KMS-11 (cell line): ENCODE data around the gene PLEKHD1.

ENCODE experiments used
- H2AFZ ChIP-seq: fragments of 200-600 bp; sonication (generic); 2 replicates; pipeline ENCODE4 v1.6.1; 2016; ENCODE audit warnings: antibody characterized with exemption, mixed run types, low read depth
- H3K27ac ChIP-seq: fragments of 200-600 bp; sonication (generic); 2 replicates; pipeline ENCODE4 v1.6.1; 2016; ENCODE audit warnings: mild to moderate bottlenecking, mixed run types
- H3K27me3 ChIP-seq: fragments of 200-600 bp; sonication (generic); 2 replicates; pipeline ENCODE4 v1.6.1; 2017; ENCODE audit warnings: mild to moderate bottlenecking, low read depth, mixed run types, moderate library complexity; ENCODE audit not compliant: insufficient read depth
- H3K36me3 ChIP-seq: fragments of 200-600 bp; sonication (generic); 2 replicates; pipeline ENCODE4 v1.6.1; 2017; ENCODE audit warnings: mild to moderate bottlenecking, mixed run types; ENCODE audit not compliant: insufficient read depth
- H3K4me1 ChIP-seq: fragments of 200-600 bp; sonication (generic); 2 replicates; pipeline ENCODE4 v1.6.1; 2016; ENCODE audit warnings: mild to moderate bottlenecking, low read depth, mixed run types; ENCODE audit not compliant: poor library complexity, severe bottlenecking
- H3K4me2 ChIP-seq: fragments of 200-600 bp; sonication (generic); 2 replicates; pipeline ENCODE4 v1.7.0; 2016; ENCODE audit warnings: mild to moderate bottlenecking, mixed run types
- H3K4me3 ChIP-seq: fragments of 200-600 bp; sonication (generic); IDR thresholded peaks from 2 replicates; pipeline ENCODE4 v1.6.1; 2017; ENCODE audit warnings: low read depth, low read length, mixed read lengths; ENCODE audit not compliant: insufficient read depth
- H3K79me2 ChIP-seq: fragments of 200-600 bp; sonication (generic); 2 replicates; pipeline ENCODE4 v1.6.1; 2016; ENCODE audit warnings: low read depth, mixed run types; ENCODE audit not compliant: insufficient read depth
- H3K9ac ChIP-seq: fragments of 200-600 bp; sonication (generic); 2 replicates; pipeline ENCODE4 v1.6.1; 2016; ENCODE audit warnings: mild to moderate bottlenecking, mixed run types
- H4K20me1 ChIP-seq: fragments of 200-600 bp; sonication (generic); 2 replicates; pipeline ENCODE4 v1.6.1; 2016; ENCODE audit warnings: mild to moderate bottlenecking, mixed run types; ENCODE audit not compliant: insufficient read depth
- TF ChIP-seq, protein P1 (sequence below): fragments of 200-600 bp; sonication (generic); conservative IDR thresholded peaks from 2 replicates; pipeline ENCODE4 v1.6.1; 2017; ENCODE audit warnings: low read depth, mild to moderate bottlenecking, antibody characterized with exemption, low read length, moderate library complexity, mixed read lengths

PLEKHD1 gene

DNA sequence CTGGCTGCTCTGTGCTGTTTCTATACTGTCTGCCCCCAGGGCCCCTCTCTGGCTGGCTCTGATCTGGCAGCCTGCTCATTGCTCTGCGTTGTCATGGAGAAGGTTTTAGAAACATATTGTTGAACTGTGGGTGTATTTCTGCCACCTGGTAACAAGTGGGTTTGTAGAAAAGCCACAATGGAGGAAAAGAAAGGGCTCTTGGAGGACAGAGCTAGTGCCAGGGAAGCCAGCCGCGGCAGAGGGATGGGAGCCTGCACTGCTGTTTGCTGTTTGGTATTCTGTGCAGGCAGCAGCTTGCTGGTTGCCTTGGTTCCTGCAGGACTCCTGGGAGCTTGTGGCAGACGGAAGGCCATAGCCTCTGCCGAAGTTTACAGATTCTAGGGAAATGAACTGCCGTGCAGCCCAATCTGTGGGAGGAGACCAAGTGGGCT is 75.1 kb downstream of the PLEKHD1 start:
- Histone ChIP-seq H3K4me1 (no peaks in the 10 kb centered on the region), H3K79me2 (no peaks in the 10 kb centered on the region), H3K9ac (no peak overlapping the region), H3K4me2 (no peak overlapping the region), H2AFZ (no peak overlapping the region), H3K27me3 (no peaks in the 10 kb centered on the region), H3K27ac (no peak overlapping the region), H3K4me3 (no peak overlapping the region), H3K36me3 (no peaks in the 10 kb centered on the region), H4K20me1 (no peaks in the 10 kb centered on the region)
- TF ChIP-seq, protein P1, sequence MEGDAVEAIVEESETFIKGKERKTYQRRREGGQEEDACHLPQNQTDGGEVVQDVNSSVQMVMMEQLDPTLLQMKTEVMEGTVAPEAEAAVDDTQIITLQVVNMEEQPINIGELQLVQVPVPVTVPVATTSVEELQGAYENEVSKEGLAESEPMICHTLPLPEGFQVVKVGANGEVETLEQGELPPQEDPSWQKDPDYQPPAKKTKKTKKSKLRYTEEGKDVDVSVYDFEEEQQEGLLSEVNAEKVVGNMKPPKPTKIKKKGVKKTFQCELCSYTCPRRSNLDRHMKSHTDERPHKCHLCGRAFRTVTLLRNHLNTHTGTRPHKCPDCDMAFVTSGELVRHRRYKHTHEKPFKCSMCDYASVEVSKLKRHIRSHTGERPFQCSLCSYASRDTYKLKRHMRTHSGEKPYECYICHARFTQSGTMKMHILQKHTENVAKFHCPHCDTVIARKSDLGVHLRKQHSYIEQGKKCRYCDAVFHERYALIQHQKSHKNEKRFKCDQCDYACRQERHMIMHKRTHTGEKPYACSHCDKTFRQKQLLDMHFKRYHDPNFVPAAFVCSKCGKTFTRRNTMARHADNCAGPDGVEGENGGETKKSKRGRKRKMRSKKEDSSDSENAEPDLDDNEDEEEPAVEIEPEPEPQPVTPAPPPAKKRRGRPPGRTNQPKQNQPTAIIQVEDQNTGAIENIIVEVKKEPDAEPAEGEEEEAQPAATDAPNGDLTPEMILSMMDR, result no peak

DNA sequence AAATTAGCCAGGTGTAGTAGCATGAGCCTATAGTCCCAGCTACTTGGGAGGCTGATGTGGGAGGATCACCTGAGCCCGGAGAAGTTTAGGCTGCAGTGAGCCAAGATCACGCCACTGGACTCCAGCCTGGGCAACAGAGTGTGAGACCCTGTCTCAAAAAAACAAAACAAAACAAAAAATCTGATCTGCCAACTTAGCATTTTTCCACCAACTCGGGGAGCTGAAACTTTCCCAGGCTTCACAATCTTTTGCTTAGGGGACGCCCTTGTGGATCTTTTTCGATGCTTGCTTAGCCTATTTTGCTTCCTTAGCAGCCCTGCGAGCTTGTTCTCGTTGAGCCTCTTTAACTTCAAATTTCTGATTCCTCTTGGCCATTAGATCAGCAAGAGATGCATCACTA is 76.3 kb downstream of the PLEKHD1 start:
- H3K4me1 ChIP-seq, result no peaks in the 10 kb centered on the region
- no peak overlapping the region for H3K4me3 ChIP-seq
- H3K27ac ChIP-seq, result no peak overlapping the region
- H3K27me3 ChIP-seq, result no peaks in the 10 kb centered on the region
- TF ChIP-seq, protein P1, result no peak
- no peaks in the 10 kb centered on the region for H3K79me2 ChIP-seq
- H3K9ac ChIP-seq, result no peak overlapping the region
- H3K36me3 ChIP-seq, result no peaks in the 10 kb centered on the region
- H3K4me2 ChIP-seq, result no peak overlapping the region
- no peak overlapping the region for H2AFZ ChIP-seq
- no peaks in the 10 kb centered on the region for H4K20me1 ChIP-seq

DNA sequence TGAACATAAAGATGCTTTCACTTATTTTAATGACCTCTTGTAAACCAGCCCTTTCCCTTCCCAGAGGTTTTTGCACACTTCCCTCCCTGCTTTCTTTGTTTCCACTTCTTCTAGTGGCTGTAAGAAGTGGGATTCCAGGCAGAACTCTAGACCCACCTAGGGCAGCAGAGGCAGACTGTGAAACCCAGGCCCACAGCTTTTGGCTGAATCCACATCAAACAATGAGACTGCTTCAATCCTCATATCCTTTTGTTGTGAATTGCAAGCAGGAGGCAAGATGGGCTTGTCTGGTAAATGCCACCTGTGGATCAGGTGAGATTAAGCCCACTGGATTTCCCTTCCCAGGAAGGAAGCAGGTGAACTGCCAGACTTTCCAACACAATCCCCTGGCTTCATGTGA is 77.4 kb downstream of the PLEKHD1 start:
- TF ChIP-seq, protein P1, result no peak
- Histone ChIP-seq H3K27me3 (no peaks in the 10 kb centered on the region), H3K36me3 (no peaks in the 10 kb centered on the region), H3K4me1 (no peaks in the 10 kb centered on the region), H2AFZ (no peak overlapping the region), H3K9ac (no peak overlapping the region), H3K4me3 (no peak overlapping the region), H3K27ac (no peak overlapping the region), H4K20me1 (no peaks in the 10 kb centered on the region), H3K4me2 (no peak overlapping the region), H3K79me2 (no peaks in the 10 kb centered on the region)

DNA sequence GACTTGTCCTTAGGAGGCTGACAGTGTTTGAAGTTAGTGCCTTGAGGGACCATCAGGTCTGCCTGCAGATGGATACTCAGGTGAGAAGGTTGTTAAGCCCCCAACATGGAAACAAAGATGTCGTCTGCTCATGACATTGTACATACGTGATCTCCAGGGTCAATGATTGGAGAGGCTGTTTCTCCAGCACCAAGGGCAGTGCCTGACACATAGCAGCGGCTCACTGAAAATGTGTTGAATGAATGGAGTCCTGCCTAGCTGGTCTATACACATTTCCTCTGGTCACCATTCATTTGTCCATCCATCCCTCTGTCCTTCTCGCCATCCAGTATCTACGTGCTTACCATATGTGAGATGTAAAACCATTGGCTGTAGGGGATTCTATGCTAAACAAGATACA is 83.0 kb downstream of the PLEKHD1 start:
- Histone ChIP-seq H3K9ac (no peak overlapping the region), H2AFZ (no peak overlapping the region), H3K27ac (no peak overlapping the region), H3K4me3 (no peak overlapping the region), H3K36me3 (no peaks in the 10 kb centered on the region), H3K4me1 (no peaks in the 10 kb centered on the region), H3K4me2 (no peak overlapping the region), H3K27me3 (no peaks in the 10 kb centered on the region), H3K79me2 (no peaks in the 10 kb centered on the region), H4K20me1 (no peaks in the 10 kb centered on the region)
- TF ChIP-seq, protein P1, result no peak
